Panc1 (cell line): ENCODE data around the gene BRCA1.

Source experiments
- CTCF ChIP-seq: fragments of 450-650 bp; IDR thresholded peaks from 2 replicates; pipeline ENCODE4 v1.5.1; 2017; ENCODE audit warnings: mild to moderate bottlenecking
- POLR2AphosphoS5 ChIP-seq: IDR thresholded peaks from 2 replicates; pipeline ENCODE4 v1.6.1; 2012; ENCODE audit warnings: mild to moderate bottlenecking, low read depth, low read length, moderate library complexity
- TCF7L2 ChIP-seq: IDR thresholded peaks from 2 replicates; pipeline ENCODE4 v1.6.1; 2011; ENCODE audit warnings: mild to moderate bottlenecking, low read depth, low read length, inconsistent platforms

- TF ChIP-seq TCF7L2, result no peak
- no peak for TF ChIP-seq CTCF
- no peak for TF ChIP-seq POLR2AphosphoS5
Observed at GRCh38 chr17:43021741-43022512, 103.2 kb downstream of the BRCA1 start, which contains the start of gene VAT1.
